ENCODE data around the gene SLIT3. TPM values are rescaled to one million over a fixed set of nuclear protein-coding genes. Genes with fewer than 3 reads are reported as not detected.
"Not testable (repeated sequence)": the region's sequence is repeated elsewhere in the genome, so short reads cannot be mapped to it uniquely, and the experiment has no call there.

SLIT3 gene
- total RNA-seq, 1 donor from 2014 or later: 56.6 TPM

GRCh38 chr5:168746893-168747640, 553.9 kb downstream of the SLIT3 start:
- peaks cover 32% of the 10 kb centered on the region for H3K27me3 Mint-ChIP-seq
- H3K9me3 Mint-ChIP-seq: no peaks in the 10 kb centered on the region
- TF ChIP-seq CTCF (conservative IDR thresholded peaks at IDR 0.05): no peak
- peaks cover 32% of the 10 kb centered on the region for H3K36me3 Mint-ChIP-seq
- no peak overlapping the region for H3K27ac Mint-ChIP-seq
- peaks cover 4% of the 10 kb centered on the region for H3K4me1 Mint-ChIP-seq (ENCODE audit: unreplicated experiment)
- DNase-seq (ENCODE audit: extremely low spot score, unreplicated experiment): no peak
- H3K4me3 Mint-ChIP-seq: no peak overlapping the region

DNA sequence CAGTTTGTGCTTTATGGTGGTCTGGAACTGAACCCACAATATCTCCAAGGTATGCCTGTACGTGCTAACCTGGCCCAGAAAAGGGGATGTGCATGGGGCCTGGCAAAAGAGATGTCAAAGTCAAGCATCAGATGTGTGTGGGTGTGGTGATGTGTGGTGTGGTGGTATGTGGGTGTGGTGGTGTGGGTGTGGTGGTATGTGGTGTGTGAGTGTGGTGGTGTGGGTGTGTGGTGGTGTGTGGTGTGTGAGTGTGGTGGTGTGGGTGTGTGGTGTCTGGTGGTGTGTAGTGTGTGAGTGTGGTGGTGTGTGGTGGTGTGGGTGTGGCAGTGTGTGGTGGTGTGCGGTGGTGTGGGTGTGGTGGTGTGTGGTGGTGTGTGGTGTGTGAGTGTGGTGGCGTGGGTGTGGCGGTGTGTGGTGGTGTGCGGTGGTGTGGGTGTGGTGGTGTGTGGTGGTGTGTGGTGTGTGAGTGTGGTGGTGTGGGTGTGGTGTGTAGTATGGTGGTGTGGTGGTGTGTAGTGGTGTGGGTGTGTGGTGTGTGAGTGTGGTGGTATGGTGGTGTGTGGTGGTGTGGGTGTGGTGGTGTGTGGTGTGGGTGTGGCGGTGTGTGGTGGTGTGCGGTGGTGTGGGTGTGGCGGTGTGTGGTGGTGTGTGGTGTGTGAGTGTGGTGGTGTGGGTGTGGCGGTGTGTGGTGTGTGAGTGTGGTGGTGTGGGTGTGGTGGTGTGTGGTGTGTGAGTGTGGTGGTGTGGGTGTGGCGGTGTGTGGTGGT, 554.6 kb downstream of the SLIT3 start:
- H3K36me3 Mint-ChIP-seq: peaks cover 32% of the 10 kb centered on the region
- DNase-seq (ENCODE audit: extremely low spot score, unreplicated experiment); H3K4me3 Mint-ChIP-seq; H3K9me3 Mint-ChIP-seq; H3K4me1 Mint-ChIP-seq (ENCODE audit: unreplicated experiment); H3K27ac Mint-ChIP-seq: not testable (repeated sequence)
- H3K27me3 Mint-ChIP-seq: peaks cover 32% of the 10 kb centered on the region

DNA sequence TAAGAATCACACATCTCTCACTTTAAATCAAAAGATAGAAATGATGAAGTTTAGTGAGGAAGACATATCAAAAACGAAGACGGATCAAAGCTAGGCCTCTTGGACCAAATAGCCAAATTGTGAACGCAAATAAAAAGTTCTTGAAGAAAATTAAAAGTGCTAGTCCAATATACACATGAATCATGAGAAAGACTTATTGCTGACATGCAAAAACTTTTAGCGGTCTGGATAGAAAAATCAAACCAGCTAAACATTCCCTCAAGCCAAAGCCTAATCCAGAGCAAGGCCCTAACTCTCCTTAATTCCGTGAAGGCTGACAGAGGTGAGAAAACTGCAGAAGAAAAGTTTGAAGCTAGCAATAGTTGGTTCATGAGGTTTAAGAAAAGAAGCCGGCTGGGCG, 557.3 kb downstream of the SLIT3 start:
- no peaks in the 10 kb centered on the region for H3K9me3 Mint-ChIP-seq
- H3K4me3 Mint-ChIP-seq: no peak overlapping the region
- TF ChIP-seq CTCF (conservative IDR thresholded peaks at IDR 0.05): no peak
- H3K27me3 Mint-ChIP-seq: peaks cover 15% of the 10 kb centered on the region
- no peak for DNase-seq (ENCODE audit: extremely low spot score, unreplicated experiment)
- H3K36me3 Mint-ChIP-seq: peaks cover 27% of the 10 kb centered on the region
- H3K4me1 Mint-ChIP-seq (ENCODE audit: unreplicated experiment): peaks cover 4% of the 10 kb centered on the region
- H3K27ac Mint-ChIP-seq: no peak overlapping the region

DNA sequence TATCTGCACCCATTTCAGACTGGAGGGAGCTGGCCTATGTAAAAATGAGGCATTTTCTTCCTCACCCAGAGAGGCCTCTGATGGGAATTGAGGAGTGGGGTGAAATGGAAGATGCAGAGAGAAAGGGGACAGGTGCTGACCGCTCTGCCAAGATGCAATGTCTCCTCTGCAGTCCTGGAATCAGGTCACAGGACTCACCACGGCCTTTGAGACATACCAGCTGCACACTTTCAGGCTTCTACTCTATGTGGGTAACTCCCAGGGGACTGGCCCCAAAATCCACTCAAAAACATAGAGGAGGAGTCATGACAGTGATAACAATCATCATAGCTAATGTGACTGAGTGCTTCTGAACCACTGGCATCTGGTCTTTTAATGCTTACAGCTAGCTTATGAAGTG, 558.6 kb downstream of the SLIT3 start:
- DNase-seq (ENCODE audit: extremely low spot score, unreplicated experiment); H3K27ac Mint-ChIP-seq; H3K27me3 Mint-ChIP-seq; H3K4me1 Mint-ChIP-seq (ENCODE audit: unreplicated experiment); H3K4me3 Mint-ChIP-seq; H3K9me3 Mint-ChIP-seq: not testable (repeated sequence)
- peaks cover 23% of the 10 kb centered on the region for H3K36me3 Mint-ChIP-seq

DNA sequence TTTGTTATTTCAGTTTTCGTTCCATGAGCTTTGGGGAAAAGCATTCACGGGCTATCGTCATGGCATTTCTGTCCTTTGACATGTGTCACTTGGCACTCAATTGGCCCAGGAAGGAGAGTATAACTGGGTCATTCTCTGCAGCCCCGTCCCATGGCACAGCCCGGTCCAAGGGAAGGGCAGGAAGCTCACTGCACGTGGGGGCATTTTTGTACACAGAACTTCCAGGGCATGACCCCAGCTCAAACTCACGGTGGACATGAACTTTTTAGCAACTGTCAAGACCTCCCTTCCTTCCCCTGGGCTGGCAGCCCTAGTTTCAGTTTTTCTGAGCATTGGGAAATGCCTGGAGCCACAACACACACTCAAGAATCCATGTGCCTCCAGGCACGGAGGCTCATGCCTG, 560.1 kb downstream of the SLIT3 start:
- Mint-ChIP-seq H3K27me3 (peaks cover 9% of the 10 kb centered on the region), H3K4me3 (no peak overlapping the region), H3K4me1 (ENCODE audit: unreplicated experiment) (peaks cover 3% of the 10 kb centered on the region), H3K36me3 (peaks cover 17% of the 10 kb centered on the region), H3K9me3 (no peaks in the 10 kb centered on the region), H3K27ac (no peak overlapping the region)
- TF ChIP-seq CTCF (conservative IDR thresholded peaks at IDR 0.05): no peak
- no peak for DNase-seq (ENCODE audit: extremely low spot score, unreplicated experiment)

DNA sequence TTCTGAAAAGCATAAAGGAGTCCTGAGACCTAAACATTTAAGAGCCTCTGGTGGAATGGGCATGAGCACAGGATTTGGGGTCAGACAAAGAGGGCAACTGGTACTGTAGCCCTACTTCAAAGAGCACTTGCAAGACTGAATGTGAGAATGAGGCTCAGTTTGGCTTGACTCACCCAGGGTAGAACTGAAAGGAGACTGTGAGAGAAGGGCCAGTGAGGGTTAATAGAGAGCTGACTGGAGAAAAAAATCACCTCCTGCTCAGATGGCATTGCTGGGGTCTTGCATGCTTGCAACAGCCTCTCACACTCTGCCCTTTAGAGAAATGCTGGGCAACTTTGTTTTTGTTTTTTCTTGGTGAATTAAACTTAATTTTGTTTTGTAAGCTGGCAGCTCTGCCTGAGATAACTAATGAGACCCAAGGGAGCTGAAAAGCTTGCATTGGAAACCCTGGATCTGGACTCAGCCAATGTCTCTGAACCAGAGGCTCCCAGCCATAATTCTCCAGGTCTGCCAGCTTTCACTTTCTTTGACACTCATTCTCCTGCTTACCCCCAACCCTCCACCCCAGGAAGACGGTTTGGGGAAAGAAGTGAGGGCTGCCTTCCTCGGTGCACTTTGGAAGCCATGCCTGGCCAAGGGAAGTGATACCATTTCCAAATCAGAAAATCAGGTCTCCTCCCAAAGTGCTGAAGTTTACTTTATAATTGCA, 560.7 kb downstream of the SLIT3 start:
- H3K27me3 Mint-ChIP-seq: peaks cover 10% of the 10 kb centered on the region
- no peak for DNase-seq (ENCODE audit: extremely low spot score, unreplicated experiment)
- no peak overlapping the region for H3K4me3 Mint-ChIP-seq
- H3K27ac Mint-ChIP-seq: no peak overlapping the region
- TF ChIP-seq CTCF (conservative IDR thresholded peaks at IDR 0.05): no peak
- no peaks in the 10 kb centered on the region for H3K9me3 Mint-ChIP-seq
- H3K4me1 Mint-ChIP-seq (ENCODE audit: unreplicated experiment): peaks cover 6% of the 10 kb centered on the region
- peaks cover 13% of the 10 kb centered on the region for H3K36me3 Mint-ChIP-seq
